HEK293 (cell line): ENCODE data around the gene S100B.

Experiments used
- CTCF ChIA-PET: fragments of 350-600 bp; formaldehyde crosslinking; extraction: SDS; loops from one replicate; lab custom pipeline; 2021; ENCODE audit warnings: antibody characterized with exemption; lab: Yijun Ruan, JAX
- POLR2A ChIA-PET: fragments of 300-600 bp; formaldehyde crosslinking; extraction: SDS; loops from one replicate; lab custom pipeline; 2020; ENCODE audit warnings: antibody characterized with exemption, inconsistent platforms; lab: Yijun Ruan, JAX
- H3K27ac ChIP-seq: fragments of 200-500 bp; sonication (Bioruptor generic); 2 replicates; pipeline ENCODE4 v1.5.1; 2014; ENCODE audit warnings: low read depth, low read length, control low read depth, inconsistent platforms; ENCODE audit errors: extremely low read depth
- H3K36me3 ChIP-seq, 2 experiments: fragments of 200-500 bp in 1 of 2; sonication (Bioruptor generic) in 1 of 2; 1 replicate in 1 of 2; 2 replicates in 1 of 2; pipeline ENCODE4 v1.5.1; 2014 to 2017; ENCODE audit warnings: inconsistent platforms in 2 of 2, low read length in 2 of 2; ENCODE audit not compliant: control insufficient read depth in 2 of 2, insufficient read depth in 1 of 2
- H3K4me1 ChIP-seq: fragments of 200-500 bp; sonication (Bioruptor generic); 2 replicates; pipeline ENCODE4 v1.5.1; 2014; ENCODE audit warnings: mild to moderate bottlenecking, low read length, inconsistent platforms; ENCODE audit not compliant: control insufficient read depth, insufficient read depth
- H3K4me3 ChIP-seq: 2 replicates; pipeline ENCODE4 v1.5.1; 2011; ENCODE audit warnings: low read depth, mild to moderate bottlenecking, control low read depth, low read length, moderate library complexity
- H3K9me3 ChIP-seq: fragments of 200-500 bp; sonication (Bioruptor generic); 2 replicates; pipeline ENCODE4 v1.5.1; 2014; ENCODE audit warnings: low read depth, low read length, inconsistent platforms; ENCODE audit not compliant: control insufficient read depth, insufficient read depth
- GFI1B ChIP-seq: fragments of 450-650 bp; formaldehyde crosslinking; IDR thresholded peaks from 2 replicates; pipeline ENCODE4 v1.5.1; 2016; ENCODE audit warnings: missing biosample characterization, missing genetic modification characterization
- GLI2 ChIP-seq: fragments of 450-650 bp; formaldehyde crosslinking; IDR thresholded peaks from 2 replicates; pipeline ENCODE4; 2017; ENCODE audit warnings: missing biosample characterization, missing genetic modification characterization, low read depth, borderline replicate concordance
- GLIS2 ChIP-seq: fragments of 450-650 bp; formaldehyde crosslinking; IDR thresholded peaks from 2 replicates; pipeline ENCODE4 v1.5.1; 2016; ENCODE audit warnings: missing biosample characterization, missing genetic modification characterization
- MEIS1 ChIP-seq: sonication (generic); formaldehyde crosslinking; IDR thresholded peaks from 2 replicates; pipeline ENCODE4 v1.8.1; 2022; ENCODE audit warnings: missing genetic modification reagents, mild to moderate bottlenecking, borderline replicate concordance
- OSR2 ChIP-seq: fragments of 450-650 bp; formaldehyde crosslinking; IDR thresholded peaks from 2 replicates; pipeline ENCODE4 v1.5.1; 2016; ENCODE audit warnings: missing biosample characterization, missing genetic modification characterization
- OVOL3 ChIP-seq: fragments of 450-650 bp; formaldehyde crosslinking; IDR thresholded peaks from 2 replicates; pipeline ENCODE4 v1.5.1; 2016; ENCODE audit warnings: missing biosample characterization, missing genetic modification characterization
- RBAK ChIP-seq: fragments of 450-650 bp; formaldehyde crosslinking; IDR thresholded peaks from 2 replicates; pipeline ENCODE4 v1.5.1; 2016; ENCODE audit warnings: missing biosample characterization, missing genetic modification characterization
- SALL2 ChIP-seq: fragments of 450-650 bp; formaldehyde crosslinking; IDR thresholded peaks from 2 replicates; pipeline ENCODE4 v1.5.0; 2017; ENCODE audit warnings: missing biosample characterization, mild to moderate bottlenecking, missing genetic modification characterization, borderline replicate concordance
- SCRT2 ChIP-seq: fragments of 450-650 bp; formaldehyde crosslinking; IDR thresholded peaks from 2 replicates; pipeline ENCODE4 v1.5.1; 2016; ENCODE audit warnings: missing biosample characterization, missing genetic modification characterization
- YY1 ChIP-seq: fragments of 450-650 bp; formaldehyde crosslinking; IDR thresholded peaks from 2 replicates; pipeline ENCODE4 v1.5.1; 2018; ENCODE audit warnings: missing biosample characterization, missing genetic modification characterization
- ZNF10 ChIP-seq: fragments of 450-650 bp; formaldehyde crosslinking; IDR thresholded peaks from 2 replicates; pipeline ENCODE4 v1.5.1; 2017; ENCODE audit warnings: missing biosample characterization, missing genetic modification characterization
- ZNF146 ChIP-seq: fragments of 450-650 bp; formaldehyde crosslinking; IDR thresholded peaks from 2 replicates; pipeline ENCODE4 v1.5.1; 2016; ENCODE audit warnings: missing biosample characterization, missing genetic modification characterization
- ZNF175 ChIP-seq: fragments of 450-650 bp; formaldehyde crosslinking; IDR thresholded peaks from 2 replicates; pipeline ENCODE4 v1.5.1; 2016; ENCODE audit warnings: missing biosample characterization, missing genetic modification characterization
- ZNF2 ChIP-seq: fragments of 450-650 bp; formaldehyde crosslinking; IDR thresholded peaks from 2 replicates; pipeline ENCODE4 v1.5.1; 2016; ENCODE audit warnings: missing biosample characterization, missing genetic modification characterization
- ZNF248 ChIP-seq: fragments of 450-650 bp; formaldehyde crosslinking; IDR thresholded peaks from 2 replicates; pipeline ENCODE4 v1.5.1; 2017; ENCODE audit warnings: missing biosample characterization, missing genetic modification characterization
- ZNF324 ChIP-seq: fragments of 450-650 bp; formaldehyde crosslinking; IDR thresholded peaks from 2 replicates; pipeline ENCODE4 v1.5.1; 2016; ENCODE audit warnings: missing biosample characterization, missing genetic modification characterization
- ZNF362 ChIP-seq: fragments of 450-650 bp; formaldehyde crosslinking; IDR thresholded peaks from 2 replicates; pipeline ENCODE4 v1.5.1; 2016; ENCODE audit warnings: missing biosample characterization, missing genetic modification characterization
- ZNF510 ChIP-seq: fragments of 450-650 bp; formaldehyde crosslinking; IDR thresholded peaks from 2 replicates; pipeline ENCODE4 v1.5.1; 2018; ENCODE audit warnings: mild to moderate bottlenecking, missing genetic modification characterization, missing biosample characterization; ENCODE audit not compliant: insufficient replicate concordance
- ZNF585B ChIP-seq: fragments of 450-650 bp; formaldehyde crosslinking; IDR thresholded peaks from 2 replicates; pipeline ENCODE4 v1.5.1; 2016; ENCODE audit warnings: missing biosample characterization, missing genetic modification characterization
- ZNF600 ChIP-seq: fragments of 450-650 bp; formaldehyde crosslinking; IDR thresholded peaks from 2 replicates; pipeline ENCODE4 v1.5.1; 2016; ENCODE audit warnings: missing biosample characterization, missing genetic modification characterization
- ZNF623 ChIP-seq: fragments of 450-650 bp; formaldehyde crosslinking; IDR thresholded peaks from 2 replicates; pipeline ENCODE4 v1.5.1; 2016; ENCODE audit warnings: missing biosample characterization, missing genetic modification characterization
- ZNF654 ChIP-seq: fragments of 450-650 bp; formaldehyde crosslinking; IDR thresholded peaks from 2 replicates; pipeline ENCODE4 v1.5.1; 2016; ENCODE audit warnings: low read depth, missing biosample characterization, missing genetic modification characterization
- ZNF664 ChIP-seq: fragments of 450-650 bp; formaldehyde crosslinking; IDR thresholded peaks from 2 replicates; pipeline ENCODE4 v1.5.1; 2016; ENCODE audit warnings: missing biosample characterization, missing genetic modification characterization
- TF ChIP-seq, protein P1 (sequence below): fragments of 450-650 bp; formaldehyde crosslinking; IDR thresholded peaks from 2 replicates; pipeline ENCODE4 v1.5.1; 2016; ENCODE audit warnings: missing biosample characterization, missing genetic modification characterization
- TF ChIP-seq, protein P2 (sequence below): fragments of 450-650 bp; formaldehyde crosslinking; IDR thresholded peaks from 2 replicates; pipeline ENCODE4 v1.5.1; 2016; ENCODE audit warnings: missing biosample characterization, missing genetic modification characterization

The S100B gene

DNA sequence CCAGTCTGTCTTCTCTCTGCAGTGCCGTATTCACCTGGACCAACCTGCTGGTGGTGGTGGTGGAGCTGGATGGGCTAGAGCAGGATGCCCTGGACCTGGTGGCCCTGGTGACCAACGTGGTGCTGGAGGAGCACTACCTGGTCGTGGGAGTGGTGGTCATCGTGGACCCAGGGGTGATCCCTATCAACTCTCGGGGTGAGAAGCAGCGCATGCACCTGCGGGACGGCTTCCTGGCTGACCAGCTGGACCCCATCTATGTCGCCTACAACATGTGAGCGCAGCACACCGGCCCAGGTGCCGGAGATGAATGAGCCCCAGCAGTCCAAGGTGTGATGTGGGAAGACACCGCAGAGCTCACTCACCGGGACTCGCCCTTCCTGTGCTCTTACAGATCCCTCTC, 37.5 kb downstream of the S100B start:
- Histone ChIP-seq H3K9me3 (no peaks in the 10 kb centered on the region), H3K27ac (no peak overlapping the region), H3K4me1 (no peaks in the 10 kb centered on the region), H3K36me3 (peaks cover 15 to 82% of the 10 kb centered on the region in 2 experiments), H3K4me3 (no peak overlapping the region)
- TF ChIP-seq ZNF175 (tag by site-specific recombination) (no peak), OSR2 (tag by site-specific recombination) (no peak), RBAK (tag by site-specific recombination) (no peak), GLI2 (no peak), ZNF664 (tag by site-specific recombination) (no peak)
- POLR2A ChIA-PET: no interaction called here
- CTCF ChIA-PET: no interaction called here

- H3K4me1 ChIP-seq: no peaks in the 10 kb centered on the region
- TF ChIP-seq GFI1B (tag by site-specific recombination): no peak
- TF ChIP-seq ZNF362 (tag by site-specific recombination): no peak
- TF ChIP-seq ZNF324 (tag by site-specific recombination): no peak
- no peak for TF ChIP-seq ZNF623 (tag by site-specific recombination)
- peak; percentile 62; the same call in 1 of the 2 replicates for TF ChIP-seq ZNF600
- no peak for TF ChIP-seq SALL2 (tag by site-specific recombination)
- TF ChIP-seq GLIS2: no peak
- no peaks in the 10 kb centered on the region for H3K9me3 ChIP-seq
- no peak overlapping the region for H3K27ac ChIP-seq
- H3K36me3 ChIP-seq: peaks cover 9 to 93% of the 10 kb centered on the region in 2 experiments
- no peak overlapping the region for H3K4me3 ChIP-seq
- ChIA-PET CTCF (no interaction called here), POLR2A (no interaction called here)
Measured at GRCh38 chr21:46564391-46564790, 40.5 kb downstream of the S100B start.

DNA sequence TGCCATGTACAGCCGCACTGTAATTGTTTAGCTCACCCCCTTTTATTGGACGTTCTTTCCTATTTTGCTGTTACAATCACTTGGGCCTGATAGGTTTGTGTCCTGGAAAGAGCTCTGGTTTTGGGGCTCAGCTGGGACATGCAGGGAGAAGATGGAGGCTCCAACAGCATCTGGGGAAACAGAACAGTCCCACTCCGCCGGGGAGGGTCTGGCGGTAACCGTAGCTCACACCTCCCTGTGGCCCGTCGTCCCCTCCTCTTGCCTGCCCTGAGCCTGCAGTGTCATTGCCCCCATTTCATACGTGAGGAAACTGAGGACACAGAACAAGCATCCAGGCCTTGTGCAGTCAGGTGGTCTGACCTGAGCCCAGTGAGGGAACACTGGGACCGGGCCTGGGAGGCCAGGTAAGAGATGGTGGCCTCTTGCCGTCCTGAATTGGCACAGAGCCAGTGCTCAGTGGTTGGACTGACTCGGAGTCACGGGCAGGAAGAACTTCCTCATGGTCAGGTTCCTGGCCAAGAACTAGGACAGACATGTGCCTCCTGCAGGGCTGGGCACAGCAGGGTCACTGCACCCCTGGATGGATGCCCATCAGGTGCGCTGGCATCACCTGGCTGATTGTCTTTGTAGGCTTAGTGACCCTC, 41.8 kb downstream of the S100B start:
- no peak overlapping the region for H3K27ac ChIP-seq
- CTCF ChIA-PET: interaction anchor here (0.6 kb wide), 2 partner anchors 63 to 1359 kb away, joined by 3 read pairs; no protein-coding TSS in a partner anchor
- H3K36me3 ChIP-seq: peaks cover 11 to 88% of the 10 kb centered on the region in 2 experiments
- TF ChIP-seq ZNF510 (tag by site-specific recombination) (no peak), OVOL3 (no peak), YY1 (tag by site-specific recombination) (no peak), GLIS2 (no peak)
- TF ChIP-seq, protein P1, sequence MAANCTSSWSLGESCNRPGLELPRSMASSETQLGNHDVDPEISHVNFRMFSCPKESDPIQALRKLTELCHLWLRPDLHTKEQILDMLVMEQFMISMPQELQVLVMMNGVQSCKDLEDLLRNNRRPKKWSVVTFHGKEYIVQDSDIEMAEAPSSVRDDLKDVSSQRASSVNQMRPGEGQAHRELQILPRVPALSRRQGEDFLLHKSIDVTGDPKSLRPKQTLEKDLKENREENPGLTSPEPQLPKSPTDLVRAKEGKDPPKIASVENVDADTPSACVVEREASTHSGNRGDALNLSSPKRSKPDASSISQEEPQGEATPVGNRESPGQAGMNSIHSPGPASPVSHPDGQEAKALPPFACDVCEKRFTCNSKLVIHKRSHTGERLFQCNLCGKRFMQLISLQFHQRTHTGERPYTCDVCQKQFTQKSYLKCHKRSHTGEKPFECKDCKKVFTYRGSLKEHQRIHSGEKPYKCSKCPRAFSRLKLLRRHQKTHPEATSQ (tag by site-specific recombination): no peak
- H3K9me3 ChIP-seq: no peaks in the 10 kb centered on the region
- POLR2A ChIA-PET: interaction anchor here (0.6 to 1.7 kb wide), 2 partner anchors 9 to 72 kb away, joined by 4 to 6 read pairs; partner anchors contain the start of gene PRMT2
- no peak overlapping the region for H3K4me3 ChIP-seq
- H3K4me1 ChIP-seq: no peaks in the 10 kb centered on the region

DNA sequence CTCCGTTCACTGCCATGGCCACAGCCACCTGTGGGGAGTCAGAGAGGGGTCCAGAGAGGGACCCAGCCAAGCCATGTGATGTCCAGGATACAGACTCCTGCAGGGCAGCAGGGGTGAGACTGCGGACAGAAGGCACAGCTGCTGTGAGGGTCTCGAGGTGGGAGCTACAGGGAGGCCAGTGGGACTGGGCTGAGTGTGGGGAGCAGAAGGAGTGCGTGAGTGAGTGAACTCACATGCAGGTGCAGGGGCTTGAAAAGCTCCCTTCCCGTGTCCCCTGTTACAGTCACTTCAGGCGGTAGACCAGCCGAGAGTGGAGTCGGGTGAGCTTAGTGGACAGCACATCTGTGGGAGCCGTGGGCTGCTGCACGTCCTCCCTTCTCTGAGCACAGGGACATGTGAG, 42.4 kb downstream of the S100B start:
- POLR2A ChIA-PET: interaction anchor here (1.7 kb wide), 1 partner anchor 73 kb away, joined by 6 read pairs; the partner anchor contains the start of gene PRMT2
- H3K9me3 ChIP-seq: no peaks in the 10 kb centered on the region
- peaks cover 10 to 88% of the 10 kb centered on the region in 2 experiments for H3K36me3 ChIP-seq
- no peaks in the 10 kb centered on the region for H3K4me1 ChIP-seq
- CTCF ChIA-PET: interaction anchor here (0.6 kb wide), 1 partner anchor 1358 kb away, joined by 3 read pairs; no protein-coding TSS in a partner anchor
- no peak overlapping the region for H3K27ac ChIP-seq
- no peak overlapping the region for H3K4me3 ChIP-seq
- no peak for TF ChIP-seq ZNF2 (tag by site-specific recombination)
- no peak for TF ChIP-seq ZNF654 (tag by site-specific recombination)
- no peak for TF ChIP-seq MEIS1 (CRISPR knock-in tag)
- TF ChIP-seq SCRT2 (tag by site-specific recombination): no peak
- TF ChIP-seq ZNF248 (tag by site-specific recombination): no peak
- no peak for TF ChIP-seq ZNF10 (tag by site-specific recombination)
- TF ChIP-seq ZNF146: no peak
- TF ChIP-seq, protein P2, sequence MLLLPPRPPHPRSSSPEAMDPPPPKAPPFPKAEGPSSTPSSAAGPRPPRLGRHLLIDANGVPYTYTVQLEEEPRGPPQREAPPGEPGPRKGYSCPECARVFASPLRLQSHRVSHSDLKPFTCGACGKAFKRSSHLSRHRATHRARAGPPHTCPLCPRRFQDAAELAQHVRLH (tag by site-specific recombination): no peak
- TF ChIP-seq ZNF585B: no peak
